HL-60/S4 (cell line): ENCODE data around the gene LSM11.

Source experiments
- in situ Hi-C: fragments of 300-500 bp; cut with MboI; formaldehyde crosslinking; loops from 2 replicates; pipeline ENCODE4 v1.14.3; 2022; ENCODE audit warnings: low sequenced_read_pairs

Gene LSM11

GRCh38 chr5:157732596-157733262 is 10.8 kb upstream of the LSM11 start:
- in situ Hi-C loops: no loop called here

- in situ Hi-C loops: no loop called here
Measured at GRCh38 chr5:157734436-157734835, 9.1 kb upstream of the LSM11 start.

DNA sequence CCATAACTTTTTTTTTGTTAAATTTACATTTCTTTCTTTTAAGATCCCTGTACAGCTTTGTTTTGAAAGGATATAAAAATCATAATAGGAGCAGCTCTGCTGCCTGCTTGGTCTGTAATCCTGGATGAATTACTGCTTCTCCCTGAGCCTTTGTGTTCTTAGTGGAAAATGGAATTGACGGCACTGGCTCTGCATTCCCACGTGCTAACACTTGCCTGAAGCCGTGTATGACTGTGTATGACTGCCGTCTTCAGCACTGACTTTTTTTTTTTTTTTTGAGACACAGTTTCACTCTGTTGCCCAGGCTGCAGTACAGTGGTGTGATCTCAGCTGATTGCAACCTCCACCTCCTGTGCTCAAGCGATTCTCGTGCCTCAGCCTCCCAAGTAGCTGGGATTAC is 7.5 kb upstream of the LSM11 start:
- in situ Hi-C loops: no loop called here

- in situ Hi-C loops: no loop called here
Measured at GRCh38 chr5:157739388-157740228, 3.9 kb upstream of the LSM11 start.

DNA sequence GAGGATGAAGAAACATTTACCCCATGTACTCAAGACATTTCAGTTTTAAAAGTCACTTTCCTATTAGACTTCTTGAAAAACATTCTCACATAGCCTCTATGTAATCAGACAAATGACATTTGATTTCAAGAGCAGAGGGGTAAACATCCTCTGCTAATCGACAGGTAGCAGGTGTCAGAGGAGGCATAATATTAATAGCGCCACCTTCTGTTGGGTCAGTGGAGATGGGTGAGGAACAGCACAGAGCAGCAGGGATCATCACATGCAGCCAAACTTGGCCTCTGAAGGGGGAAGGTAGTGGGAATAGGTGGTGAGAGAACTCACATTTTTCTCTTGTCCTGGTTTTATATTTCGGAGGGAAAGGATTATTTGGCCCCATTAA is 3.3 kb upstream of the LSM11 start:
- in situ Hi-C loops: no loop called here

GRCh38 chr5:157741131-157741530 is 2.4 kb upstream of the LSM11 start:
- in situ Hi-C loops: no loop called here

- in situ Hi-C loops: no loop called here
Measured at GRCh38 chr5:157744051-157745011, 819 bp downstream of the LSM11 start.

DNA sequence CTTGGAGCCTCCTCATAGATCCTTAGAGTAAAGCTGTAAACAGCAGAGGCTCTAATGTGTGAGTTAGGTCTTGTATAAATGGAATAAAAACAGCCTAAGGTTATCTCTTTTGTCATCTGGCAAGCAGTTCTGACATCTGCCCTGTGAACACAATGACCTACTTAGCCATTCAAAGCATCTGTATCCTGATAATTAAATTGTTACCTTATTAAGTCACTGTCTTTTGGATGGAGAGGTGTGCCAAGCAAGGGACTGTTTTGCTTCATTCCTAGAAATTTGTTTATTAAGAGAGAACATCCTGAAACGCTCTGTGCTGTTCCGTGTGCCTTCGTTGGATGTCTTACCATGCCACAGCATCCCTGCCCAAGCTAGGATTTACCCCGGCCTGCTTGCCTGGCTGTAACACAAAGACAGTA is 1.5 kb downstream of the LSM11 start:
- in situ Hi-C loops: no loop called here

GRCh38 chr5:157747173-157747740 is 3.7 kb downstream of the LSM11 start:
- in situ Hi-C loops: no loop called here

DNA sequence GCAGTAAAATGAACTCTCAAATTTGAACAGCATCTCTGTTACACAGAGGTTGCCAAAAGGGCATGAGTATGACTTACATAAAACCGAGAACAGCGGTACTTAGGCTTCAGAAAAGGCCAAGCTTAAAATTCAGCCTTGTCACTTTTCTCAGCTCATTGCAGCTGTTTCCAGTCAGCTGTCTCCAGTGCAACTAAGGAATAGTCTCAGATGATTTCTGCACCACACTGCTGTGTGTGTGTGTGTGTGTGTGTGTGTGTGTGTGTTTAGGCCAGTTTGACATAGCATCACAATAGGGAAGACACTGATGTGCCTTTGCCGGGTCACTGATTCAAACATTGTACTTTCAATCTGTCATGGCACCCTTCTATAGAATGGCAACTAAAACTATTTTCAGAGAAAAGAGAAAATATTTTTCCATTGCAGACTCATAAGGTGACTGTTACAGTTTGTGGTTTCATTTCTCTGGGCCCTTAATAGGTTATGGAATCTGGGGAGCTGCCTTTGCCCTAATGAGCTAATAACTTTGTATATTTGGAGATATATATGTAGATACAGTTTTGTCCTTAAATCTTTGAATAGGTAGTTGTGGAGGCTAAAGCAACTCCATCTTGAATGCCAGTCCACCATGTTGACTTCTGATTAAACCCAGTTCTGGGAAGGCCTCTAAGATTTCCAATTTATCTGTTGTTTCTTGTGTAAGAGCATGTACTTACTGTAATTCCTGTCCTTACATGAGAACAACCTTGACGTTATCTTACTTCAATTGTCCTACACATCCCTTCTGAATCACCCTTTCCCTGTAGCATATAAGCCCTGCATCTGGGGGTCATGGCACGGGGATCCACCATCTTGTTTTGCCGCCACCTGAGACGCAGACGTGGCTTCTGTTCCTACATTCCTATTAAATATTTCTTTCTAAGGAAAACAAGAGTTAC is 4.5 kb downstream of the LSM11 start:
- in situ Hi-C loops: no loop called here

GRCh38 chr5:157748760-157749461 is 5.4 kb downstream of the LSM11 start:
- in situ Hi-C loops: no loop called here

- in situ Hi-C loops: no loop called here
Measured at GRCh38 chr5:157749462-157749799, 5.9 kb downstream of the LSM11 start.

GRCh38 chr5:157750320-157750719 is 6.8 kb downstream of the LSM11 start:
- in situ Hi-C loops: loop anchor here (25.0 kb wide), 1 partner anchor 1362 kb away; no protein-coding TSS in a partner anchor

GRCh38 chr5:157756122-157756521 is 12.6 kb downstream of the LSM11 start:
- in situ Hi-C loops: loop anchor here (25.0 kb wide), 1 partner anchor 1356 kb away; no protein-coding TSS in a partner anchor

- in situ Hi-C loops: loop anchor here (25.0 kb wide), 1 partner anchor 1354 kb away; no protein-coding TSS in a partner anchor
Measured at GRCh38 chr5:157758706-157759105, 15.2 kb downstream of the LSM11 start.

GRCh38 chr5:157761690-157762621 is 18.4 kb downstream of the LSM11 start:
- in situ Hi-C loops: loop anchor here (25.0 kb wide), 1 partner anchor 1350 kb away; no protein-coding TSS in a partner anchor

- in situ Hi-C loops: loop anchor here (25.0 kb wide), 1 partner anchor 1348 kb away; no protein-coding TSS in a partner anchor
Measured at GRCh38 chr5:157764531-157764930, 21.0 kb downstream of the LSM11 start.

- in situ Hi-C loops: loop anchor here (25.0 kb wide), 1 partner anchor 1346 kb away; no protein-coding TSS in a partner anchor
Measured at GRCh38 chr5:157766442-157766841, 22.9 kb downstream of the LSM11 start.
